Kasumi-1 (cell line): ENCODE data around the gene GCHFR.

Experiments
- DNase-seq, 2 experiments: peaks; one replicate each; lab custom pipeline; 2025; lab: John Stamatoyannopoulos, UW

Gene GCHFR

GRCh38 chr15:40754883-40755811 lies 8.7 kb upstream of the GCHFR start, which contains the start of gene RMDN3:
TSS of gene RMDN3 (minus strand) at chr15:40755254. CDS start at chr15:40754783, 471 bp downstream.
- DNase-seq = peak; percentile 68 to 75

- DNase-seq = no peak
These were observed 8.1 kb upstream of the GCHFR start for GRCh38 chr15:40755812-40756208.

GRCh38 chr15:40756938-40757337 lies 6.9 kb upstream of the GCHFR start:
- DNase-seq = no peak

- DNase-seq = no peak
These were observed 3.9 kb upstream of the GCHFR start for GRCh38 chr15:40759961-40760360.

- no peak for DNase-seq
These were observed 708 bp upstream of the GCHFR start for GRCh38 chr15:40762919-40763800.

- DNase-seq = no peak
These were observed 798 bp downstream of the GCHFR start for GRCh38 chr15:40764629-40765103.

GRCh38 chr15:40766194-40766815 lies 2.4 kb downstream of the GCHFR start:
- DNase-seq = no peak

GRCh38 chr15:40766906-40767837 lies 3.3 kb downstream of the GCHFR start:
- DNase-seq = no peak

- DNase-seq = no peak
These were observed 4.1 kb downstream of the GCHFR start for GRCh38 chr15:40767838-40768500.

GRCh38 chr15:40768521-40769273 lies 4.8 kb downstream of the GCHFR start:
- no peak for DNase-seq

- DNase-seq = peak; percentile 63 to 78
These were observed 5.6 kb downstream of the GCHFR start, which contains the start of gene C15orf62 for GRCh38 chr15:40769274-40770146. TSS of gene C15orf62 (plus strand) at chr15:40769980. CDS start at chr15:40770496, 516 bp downstream.

GRCh38 chr15:40770147-40770721 lies 6.4 kb downstream of the GCHFR start:
- no peak for DNase-seq

- no peak for DNase-seq
These were observed 7.4 kb downstream of the GCHFR start for GRCh38 chr15:40771242-40771641.

GRCh38 chr15:40772014-40772413 lies 8.1 kb downstream of the GCHFR start:
- DNase-seq = no peak

GRCh38 chr15:40773496-40773895 lies 9.6 kb downstream of the GCHFR start:
- no peak for DNase-seq

- no peak for DNase-seq
These were observed 10.0 kb downstream of the GCHFR start for GRCh38 chr15:40773902-40774301.

- DNase-seq = no peak
These were observed 11.1 kb downstream of the GCHFR start for GRCh38 chr15:40775007-40775406.
